ENCODE results near the gene TAS2R4.
"Not testable (repeated sequence)": the region's sequence is repeated elsewhere in the genome, so short reads cannot be mapped to it uniquely, and the experiment has no call there.

Gene TAS2R4

GRCh38 chr7:141792526-141792925 lies 16.1 kb downstream of the TAS2R4 start:
- DNase-seq (ENCODE audit: low read depth, low spot score) = no peak
- H3K4me3 ChIP-seq (ENCODE audit: low read length) = no peak overlapping the region

- no peak for DNase-seq (ENCODE audit: low read depth, low spot score)
Measured at GRCh38 chr7:141820067-141820466, 43.6 kb downstream of the TAS2R4 start.

GRCh38 chr7:141822432-141822831 lies 46.0 kb downstream of the TAS2R4 start:
- not testable (repeated sequence) for H3K4me3 ChIP-seq (ENCODE audit: low read length); DNase-seq (ENCODE audit: low read depth, low spot score)

More at GRCh38 chr7:141820067-141820466, 43.6 kb downstream of the TAS2R4 start:
- H3K4me3 ChIP-seq (ENCODE audit: low read length) = no peak overlapping the region

Measured in Jurkat, Clone E6-1 (cell line).